HepG2 (cell line): ENCODE results near the gene THRA. TPM values are rescaled to one million over a fixed set of nuclear protein-coding genes. Genes with fewer than 3 reads are reported as not detected.

Experiments
- ARNT2 ChIP-seq: sonication (generic); formaldehyde crosslinking; IDR thresholded peaks from 2 replicates; pipeline ENCODE4 v1.8.0; 2022; ENCODE audit warnings: mild to moderate bottlenecking, low read depth, missing genetic modification reagents, moderate library complexity
- CBX5 ChIP-seq: sonication (generic); formaldehyde crosslinking; IDR thresholded peaks from 2 replicates; pipeline ENCODE4 v1.4.0; 2020; ENCODE audit warnings: missing genetic modification reagents, borderline replicate concordance
- DMAP1 ChIP-seq: IDR thresholded peaks from 2 replicates; pipeline ENCODE4 v1.6.1; 2016
- HOXD1 ChIP-seq: sonication (generic); formaldehyde crosslinking; IDR thresholded peaks from 2 replicates; pipeline ENCODE4 v1.5.0; 2020; ENCODE audit warnings: missing genetic modification reagents
- ISL2 ChIP-seq: sonication (generic); formaldehyde crosslinking; IDR thresholded peaks from 2 replicates; pipeline ENCODE4 v1.5.0; 2020; ENCODE audit warnings: missing genetic modification reagents
- KMT2A ChIP-seq: sonication (generic); formaldehyde crosslinking; IDR thresholded peaks from 2 replicates; pipeline ENCODE4 v1.4.0; 2020; ENCODE audit warnings: missing genetic modification reagents
- MAZ ChIP-seq, 2 experiments: sonication (generic) in 1 of 2; formaldehyde crosslinking in 1 of 2; IDR thresholded peaks; 2 replicates each; pipeline versions ENCODE4 v1.5.0 to v1.6.1; 2012 to 2020; ENCODE audit warnings: low read depth in 2 of 2, mild to moderate bottlenecking in 2 of 2, borderline replicate concordance in 1 of 2, improper control_type of control experiment in 1 of 2, low read length in 1 of 2, missing genetic modification reagents in 1 of 2, moderate library complexity in 1 of 2
- ONECUT2 ChIP-seq: sonication (generic); formaldehyde crosslinking; IDR thresholded peaks from 2 replicates; pipeline ENCODE4 v1.4.0; 2020; ENCODE audit warnings: missing genetic modification reagents
- SMARCC2 ChIP-seq: fragments of 450-650 bp; IDR thresholded peaks from 2 replicates; pipeline ENCODE4 v1.6.1; 2017; ENCODE audit warnings: antibody characterized with exemption, mild to moderate bottlenecking
- SNAI1 ChIP-seq: sonication (generic); formaldehyde crosslinking; IDR thresholded peaks from 2 replicates; pipeline ENCODE4 v1.5.0; 2020; ENCODE audit warnings: mild to moderate bottlenecking, missing genetic modification reagents, borderline replicate concordance
- TAF15 ChIP-seq: fragments of 200-400 bp; formaldehyde crosslinking; IDR thresholded peaks from one replicate; pipeline ENCODE4 v1.6.1; 2018; ENCODE audit warnings: mild to moderate bottlenecking, low read depth, low read length; ENCODE audit not compliant: poor library complexity, severe bottlenecking
- TIGD3 ChIP-seq: sonication (generic); formaldehyde crosslinking; IDR thresholded peaks from 2 replicates; pipeline ENCODE4 v1.5.1; 2020; ENCODE audit warnings: mild to moderate bottlenecking, missing genetic modification reagents, borderline replicate concordance
- ZBTB2 ChIP-seq: sonication (generic); formaldehyde crosslinking; IDR thresholded peaks from 2 replicates; pipeline ENCODE4 v1.8.0; 2022; ENCODE audit warnings: low read depth, missing genetic modification reagents
- ZNF546 ChIP-seq: sonication (generic); formaldehyde crosslinking; conservative IDR thresholded peaks from 2 replicates; pipeline ENCODE4 v1.8.1; 2023; ENCODE audit warnings: mild to moderate bottlenecking, missing genetic modification reagents
- ZNF660 ChIP-seq: sonication (generic); formaldehyde crosslinking; IDR thresholded peaks from 2 replicates; pipeline ENCODE4 v1.5.1; 2020; ENCODE audit warnings: mild to moderate bottlenecking, low read depth, missing genetic modification reagents, borderline replicate concordance
- polyA plus RNA-seq, 8 experiments: library from polyadenylated mRNA; depleted of rRNA in 3 of 8; stranded (reverse) in 7 of 8; unstranded in 1 of 8; fragments of >200 nt; fragmentation: Illumina TruSeq in 4 of 8; extraction: Trizol in 4 of 8; gene quantifications; 2 replicates each; pipeline versions ENCODE4 v1.2.1 to v1.2.3, GENCODE V29; 2011 to 2016; ENCODE audit warnings: low read depth in 4 of 8, missing spikeins in 1 of 8, mixed read lengths in 1 of 8; ENCODE audit not compliant: insufficient read depth in 1 of 8
- total RNA-seq, 5 experiments: library from RNA; depleted of rRNA; stranded (reverse); fragments of >200 nt; fragmentation: Illumina TruSeq; extraction: Trizol; gene quantifications; 2 replicates each; pipeline ENCODE4 v1.2.3, GENCODE V29; 2016; ENCODE audit warnings: low read depth in 1 of 5
- TF ChIP-seq, protein P1 (sequence below): sonication (generic); formaldehyde crosslinking; IDR thresholded peaks from 2 replicates; pipeline ENCODE4 v1.4.0; 2020; ENCODE audit warnings: missing genetic modification reagents, low read depth, mild to moderate bottlenecking, borderline replicate concordance
- TF ChIP-seq, protein P2 (sequence below), 2 experiments: sonication (generic) in 1 of 2; formaldehyde crosslinking in 1 of 2; IDR thresholded peaks; 2 replicates each; pipeline versions ENCODE4 v1.6.1 to v1.9.0; 2014 to 2022; ENCODE audit warnings: antibody characterized with exemption in 1 of 2, borderline replicate concordance in 1 of 2, inconsistent platforms in 1 of 2, low read depth in 1 of 2, missing genetic modification reagents in 1 of 2

Gene THRA
- total and polyA plus RNA-seq, 2 of the 13 experiments (the other 11 are each of a cell fraction or from before 2014, with no cell fraction given): 8.0 to 9.9 TPM

- TF ChIP-seq HOXD1 (CRISPR knock-in tag): peak; percentile 92
- TF ChIP-seq ISL2 (CRISPR knock-in tag): no peak; the same call in 1 of the 2 replicates
- TF ChIP-seq, protein P1, sequence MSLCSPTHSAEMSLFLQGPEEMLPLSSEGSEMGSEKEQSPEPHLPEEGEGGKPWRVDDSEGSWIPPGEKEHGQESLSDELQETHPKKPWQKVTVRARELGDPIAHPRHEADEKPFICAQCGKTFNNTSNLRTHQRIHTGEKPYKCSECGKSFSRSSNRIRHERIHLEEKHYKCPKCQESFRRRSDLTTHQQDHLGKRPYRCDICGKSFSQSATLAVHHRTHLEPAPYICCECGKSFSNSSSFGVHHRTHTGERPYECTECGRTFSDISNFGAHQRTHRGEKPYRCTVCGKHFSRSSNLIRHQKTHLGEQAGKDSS (CRISPR knock-in tag): no peak
- TF ChIP-seq TAF15: no peak
- 0 out of 2 replicates have a peak, but pooled peaks have one; percentile 90 for TF ChIP-seq ZNF660 (CRISPR knock-in tag)
- TF ChIP-seq SNAI1 (CRISPR knock-in tag): peak; percentile 84; the same call in 1 of the 2 replicates
- TF ChIP-seq ONECUT2: no peak
- TF ChIP-seq ZNF546 (CRISPR knock-in tag): no peak
- TF ChIP-seq, protein P2, sequence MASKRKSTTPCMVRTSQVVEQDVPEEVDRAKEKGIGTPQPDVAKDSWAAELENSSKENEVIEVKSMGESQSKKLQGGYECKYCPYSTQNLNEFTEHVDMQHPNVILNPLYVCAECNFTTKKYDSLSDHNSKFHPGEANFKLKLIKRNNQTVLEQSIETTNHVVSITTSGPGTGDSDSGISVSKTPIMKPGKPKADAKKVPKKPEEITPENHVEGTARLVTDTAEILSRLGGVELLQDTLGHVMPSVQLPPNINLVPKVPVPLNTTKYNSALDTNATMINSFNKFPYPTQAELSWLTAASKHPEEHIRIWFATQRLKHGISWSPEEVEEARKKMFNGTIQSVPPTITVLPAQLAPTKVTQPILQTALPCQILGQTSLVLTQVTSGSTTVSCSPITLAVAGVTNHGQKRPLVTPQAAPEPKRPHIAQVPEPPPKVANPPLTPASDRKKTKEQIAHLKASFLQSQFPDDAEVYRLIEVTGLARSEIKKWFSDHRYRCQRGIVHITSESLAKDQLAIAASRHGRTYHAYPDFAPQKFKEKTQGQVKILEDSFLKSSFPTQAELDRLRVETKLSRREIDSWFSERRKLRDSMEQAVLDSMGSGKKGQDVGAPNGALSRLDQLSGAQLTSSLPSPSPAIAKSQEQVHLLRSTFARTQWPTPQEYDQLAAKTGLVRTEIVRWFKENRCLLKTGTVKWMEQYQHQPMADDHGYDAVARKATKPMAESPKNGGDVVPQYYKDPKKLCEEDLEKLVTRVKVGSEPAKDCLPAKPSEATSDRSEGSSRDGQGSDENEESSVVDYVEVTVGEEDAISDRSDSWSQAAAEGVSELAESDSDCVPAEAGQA (IDR thresholded peaks at IDR 0.05; ENCODE audit: low read depth): 0 out of 2 replicates have a peak, but pooled peaks have one; percentile 55
- TF ChIP-seq, protein P2 (CRISPR knock-in tag; IDR thresholded peaks at IDR 0.05; ENCODE audit: borderline replicate concordance): 0 out of 2 replicates have a peak, but pooled peaks have one; percentile 38
- TF ChIP-seq CBX5 (CRISPR knock-in tag): peak; percentile 63; the same call in 1 of the 2 replicates
- no peak for TF ChIP-seq MAZ (IDR thresholded peaks at IDR 0.05; ENCODE audit: borderline replicate concordance, low read depth, low read length)
- TF ChIP-seq MAZ (CRISPR knock-in tag; IDR thresholded peaks at IDR 0.05; ENCODE audit: low read depth): peak; percentile 67
- TF ChIP-seq TIGD3: peak; percentile 75; the same call in 1 of the 2 replicates
- no peak; the same call in 1 of the 2 replicates for TF ChIP-seq KMT2A
- peak; percentile 48 for TF ChIP-seq ARNT2 (CRISPR knock-in tag)
- TF ChIP-seq SMARCC2: no peak
- peak; percentile 73 for TF ChIP-seq ZBTB2 (CRISPR knock-in tag)
- peak; percentile 80 for TF ChIP-seq DMAP1 (CRISPR knock-in tag)
These were observed 35.4 kb downstream of the THRA start (continued) for GRCh38 chr17:40097931-40098845.
